ENCODE results near the gene NDUFV3. TPM values are rescaled to one million over a fixed set of nuclear protein-coding genes. Genes with fewer than 3 reads are reported as not detected.

The NDUFV3 gene
- total and polyA plus RNA-seq, 8 donors: 36.6 to 50.3 (median 42.9) TPM

DNA sequence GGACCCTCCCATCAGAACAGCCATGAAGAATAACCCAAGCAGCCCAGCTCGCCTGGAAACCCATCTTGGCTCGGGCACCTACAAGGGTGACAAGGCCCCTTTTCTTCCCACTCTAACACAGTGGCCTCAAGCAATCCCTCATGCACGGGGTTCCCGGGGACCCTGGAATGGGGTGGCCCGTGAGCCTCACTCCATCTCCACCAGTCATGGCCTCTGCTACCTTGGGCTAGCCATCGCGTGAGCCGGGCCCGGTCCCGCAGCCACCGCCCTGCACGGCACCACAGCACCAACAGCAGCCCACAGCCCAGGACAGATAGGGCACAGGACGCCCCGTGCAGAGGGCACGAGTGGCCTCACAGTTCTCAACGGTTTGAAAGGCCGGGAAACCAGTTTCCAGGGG is 32.8 kb upstream of the NDUFV3 start:
- DNase-seq (peak in 1 of 4 donors; percentile 62), ATAC-seq (no peak)
- Histone ChIP-seq H3K27ac (no peak overlapping the region), H3K4me1 (no peaks in the 10 kb centered on the region), H3K4me3 (no peak overlapping the region), H3K27me3 (no peaks in the 10 kb centered on the region), H3K36me3 (peaks cover 0 to 94% of the 10 kb centered on the region in 2 donors), H3K9me3 (no peaks in the 10 kb centered on the region)
- intact Hi-C loops (cut with DNase I): no loop called here
- TF ChIP-seq, protein P1, sequence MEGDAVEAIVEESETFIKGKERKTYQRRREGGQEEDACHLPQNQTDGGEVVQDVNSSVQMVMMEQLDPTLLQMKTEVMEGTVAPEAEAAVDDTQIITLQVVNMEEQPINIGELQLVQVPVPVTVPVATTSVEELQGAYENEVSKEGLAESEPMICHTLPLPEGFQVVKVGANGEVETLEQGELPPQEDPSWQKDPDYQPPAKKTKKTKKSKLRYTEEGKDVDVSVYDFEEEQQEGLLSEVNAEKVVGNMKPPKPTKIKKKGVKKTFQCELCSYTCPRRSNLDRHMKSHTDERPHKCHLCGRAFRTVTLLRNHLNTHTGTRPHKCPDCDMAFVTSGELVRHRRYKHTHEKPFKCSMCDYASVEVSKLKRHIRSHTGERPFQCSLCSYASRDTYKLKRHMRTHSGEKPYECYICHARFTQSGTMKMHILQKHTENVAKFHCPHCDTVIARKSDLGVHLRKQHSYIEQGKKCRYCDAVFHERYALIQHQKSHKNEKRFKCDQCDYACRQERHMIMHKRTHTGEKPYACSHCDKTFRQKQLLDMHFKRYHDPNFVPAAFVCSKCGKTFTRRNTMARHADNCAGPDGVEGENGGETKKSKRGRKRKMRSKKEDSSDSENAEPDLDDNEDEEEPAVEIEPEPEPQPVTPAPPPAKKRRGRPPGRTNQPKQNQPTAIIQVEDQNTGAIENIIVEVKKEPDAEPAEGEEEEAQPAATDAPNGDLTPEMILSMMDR (IDR thresholded peaks at IDR 0.05): no peak

DNA sequence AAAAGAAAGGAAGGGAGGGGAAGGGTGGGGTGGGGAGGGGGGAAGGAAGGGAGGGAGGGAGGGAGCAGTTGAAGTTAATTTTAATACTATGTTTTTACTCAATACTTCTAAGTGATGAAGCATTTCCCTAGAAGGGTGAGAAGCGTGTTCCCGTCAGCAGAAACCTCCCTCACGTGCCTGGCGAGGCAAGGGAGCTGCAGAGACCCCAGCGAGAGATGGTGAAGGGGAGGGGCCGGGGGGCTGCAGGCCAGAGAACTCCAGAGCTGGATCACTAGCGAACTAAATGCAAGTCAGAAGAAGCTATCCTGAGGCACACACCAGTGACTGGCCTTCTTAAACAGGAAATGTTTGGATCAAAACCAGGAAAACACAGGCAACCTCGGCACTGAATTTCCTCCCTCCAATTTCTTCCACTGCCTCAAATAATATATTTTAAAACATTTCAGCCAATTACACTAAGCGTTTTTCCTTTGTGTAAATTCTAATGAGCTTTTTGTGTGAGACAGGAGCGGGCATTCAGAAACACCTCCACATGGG is 31.7 kb upstream of the NDUFV3 start:
- DNase-seq: no peak
- no peak overlapping the region for H3K4me3 ChIP-seq
- no peaks in the 10 kb centered on the region for H3K27me3 ChIP-seq
- peaks cover 0 to 94% of the 10 kb centered on the region in 2 donors for H3K36me3 ChIP-seq
- no peak for ATAC-seq
- TF ChIP-seq, protein P1 (IDR thresholded peaks at IDR 0.05): no peak
- no peaks in the 10 kb centered on the region for H3K9me3 ChIP-seq
- intact Hi-C loops (cut with DNase I): no loop called here
- H3K27ac ChIP-seq: no peak overlapping the region
- H3K4me1 ChIP-seq: no peaks in the 10 kb centered on the region

DNA sequence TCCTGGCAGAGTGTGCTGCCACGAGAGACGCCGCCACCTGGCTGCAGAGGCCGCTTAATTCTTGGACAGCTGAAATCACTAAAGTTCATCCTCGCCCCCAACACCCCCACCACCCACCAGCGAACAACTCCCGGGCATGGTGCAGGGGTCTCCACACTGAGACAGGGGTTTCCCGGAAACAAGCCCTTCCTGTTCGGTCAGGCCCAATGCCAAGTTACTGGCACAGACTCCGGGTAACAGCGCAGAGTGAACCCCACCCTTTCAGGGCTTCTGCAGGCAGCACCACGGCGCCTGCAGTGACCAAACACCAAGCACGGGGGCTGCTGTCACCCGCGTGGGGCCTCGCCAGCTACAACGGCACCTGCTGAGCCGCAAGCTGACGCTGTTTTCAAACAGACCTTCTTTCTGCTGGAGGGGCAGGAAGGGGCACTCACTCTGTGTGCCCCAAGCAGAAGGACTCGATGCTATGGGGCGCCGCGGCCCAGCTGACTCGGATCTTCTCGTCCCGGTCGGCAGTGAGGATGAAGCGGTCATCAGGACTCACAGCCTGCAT is 31.2 kb upstream of the NDUFV3 start:
- H3K9me3 ChIP-seq: no peaks in the 10 kb centered on the region
- intact Hi-C loops (cut with DNase I): no loop called here
- H3K27me3 ChIP-seq: no peaks in the 10 kb centered on the region
- ATAC-seq: no peak
- TF ChIP-seq, protein P1 (IDR thresholded peaks at IDR 0.05): no peak
- no peak overlapping the region for H3K27ac ChIP-seq
- DNase-seq: peak in 1 of 4 donors; percentile 66
- peaks cover 0 to 95% of the 10 kb centered on the region in 2 donors for H3K36me3 ChIP-seq
- no peaks in the 10 kb centered on the region for H3K4me1 ChIP-seq
- no peak overlapping the region for H3K4me3 ChIP-seq

DNA sequence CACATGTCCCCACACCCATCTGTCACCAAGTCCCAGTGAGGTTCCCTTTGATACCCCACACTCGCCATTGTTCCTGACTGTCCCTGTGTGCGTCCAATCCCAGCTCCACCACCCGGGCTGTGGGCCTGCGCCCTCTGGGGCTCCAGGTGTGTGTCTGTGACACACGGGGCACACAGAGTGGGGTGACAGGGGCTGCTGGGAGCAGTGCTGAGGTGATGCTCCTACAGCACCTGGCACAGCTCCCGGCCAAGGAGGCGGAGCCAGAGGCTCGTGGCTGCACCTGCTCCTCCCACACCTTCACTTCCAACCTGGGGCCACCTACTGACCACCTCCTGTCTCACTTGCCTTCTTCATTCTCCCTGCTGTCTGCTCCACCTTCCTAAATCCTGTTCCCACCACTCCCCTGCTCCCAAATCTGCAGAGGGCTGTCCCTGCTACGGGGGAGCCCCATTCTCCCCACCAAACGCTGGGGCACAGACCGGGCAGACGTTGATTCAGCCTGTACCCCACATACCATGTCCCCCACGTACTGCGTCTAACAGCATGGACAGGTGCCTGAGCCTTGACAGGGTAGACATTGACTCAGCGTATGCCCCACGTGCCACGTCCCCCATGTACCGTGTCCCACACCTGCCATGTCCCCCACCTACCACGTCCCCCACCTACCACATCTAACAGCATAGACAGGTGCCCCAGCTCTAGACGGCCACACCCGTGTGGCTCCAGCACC is 30.2 kb upstream of the NDUFV3 start:
- peak; percentile 10 for ATAC-seq
- intact Hi-C loops (cut with DNase I): no loop called here
- no peaks in the 10 kb centered on the region for H3K4me1 ChIP-seq
- H3K27ac ChIP-seq: no peak overlapping the region
- no peak overlapping the region for H3K4me3 ChIP-seq
- TF ChIP-seq, protein P1 (IDR thresholded peaks at IDR 0.05): no peak
- H3K9me3 ChIP-seq: no peaks in the 10 kb centered on the region
- H3K36me3 ChIP-seq: peaks cover 0 to 93% of the 10 kb centered on the region in 2 donors
- H3K27me3 ChIP-seq: no peaks in the 10 kb centered on the region
- DNase-seq: peak in 1 of 4 donors; percentile 54

DNA sequence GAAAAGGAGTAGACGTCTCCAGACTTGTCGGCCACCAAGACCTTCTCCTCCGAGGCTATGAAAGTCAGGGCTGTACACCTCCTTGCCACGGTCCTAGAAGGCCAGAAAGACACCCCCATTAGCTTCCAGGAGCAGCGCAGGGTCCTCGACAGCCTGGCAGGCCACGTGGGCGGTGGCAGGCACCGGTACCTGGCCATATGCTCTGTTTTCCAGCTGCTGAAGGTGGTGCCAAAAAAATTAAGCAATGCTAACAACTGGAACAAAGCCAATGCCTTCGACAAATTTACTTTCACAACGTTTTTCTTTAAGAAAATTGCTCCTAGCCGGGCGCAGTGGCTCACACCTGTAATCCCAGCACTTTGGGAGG is 29.6 kb upstream of the NDUFV3 start:
- Histone ChIP-seq H3K36me3 (peaks cover 0 to 93% of the 10 kb centered on the region in 2 donors), H3K4me3 (no peak overlapping the region), H3K27ac (no peak overlapping the region), H3K27me3 (no peaks in the 10 kb centered on the region), H3K9me3 (no peaks in the 10 kb centered on the region), H3K4me1 (no peaks in the 10 kb centered on the region)
- DNase-seq (no peak), ATAC-seq (no peak)
- intact Hi-C loops (cut with DNase I): no loop called here
- TF ChIP-seq, protein P1 (IDR thresholded peaks at IDR 0.05): no peak

Measured in left lung (tissue), 10 donors.